OCI-LY3 (cell line): ENCODE results near the gene ERVV-1.

Experiments
- H2AFZ ChIP-seq: fragments of 200-600, 300-600 bp; shearing (Covaris generic); 2 replicates; pipeline ENCODE4 v1.6.0; 2014; ENCODE audit warnings: antibody characterized with exemption, low read depth, low read length
- H3K27ac ChIP-seq: fragments of 200-600, 300-600 bp; sonication (generic); 2 replicates; pipeline ENCODE4 v1.5.1; 2014; ENCODE audit warnings: mild to moderate bottlenecking, low read length, moderate library complexity, mixed read lengths
- H3K27me3 ChIP-seq: fragments of 200-600, 300-600 bp; sonication (generic); 2 replicates; pipeline ENCODE4 v1.6.1; 2014; ENCODE audit warnings: low read depth, low read length, mixed read lengths
- H3K36me3 ChIP-seq: fragments of 200-600, 300-600 bp; sonication (generic); replicated peaks from 2 replicates; pipeline ENCODE3; 2014; ENCODE audit warnings: low read depth, low read length, mixed read lengths
- H3K4me1 ChIP-seq: fragments of 300-600, 200-600 bp; sonication (generic); 2 replicates; pipeline ENCODE4 v1.6.1; 2014; ENCODE audit warnings: low read length, mixed read lengths
- H3K4me2 ChIP-seq: fragments of 200-600, 300-600 bp; sonication (generic); 2 replicates; pipeline ENCODE4 v1.6.1; 2014; ENCODE audit warnings: low read length, mixed read lengths
- H3K4me3 ChIP-seq: fragments of 300-600, 200-600 bp; sonication (generic); 2 replicates; pipeline ENCODE4 v1.5.1; 2014; ENCODE audit warnings: antibody characterized with exemption, mild to moderate bottlenecking, low read length, moderate library complexity
- H3K79me2 ChIP-seq: fragments of 300-600, 200-600 bp; shearing (Covaris generic); 2 replicates; pipeline ENCODE4 v1.6.1; 2014; ENCODE audit warnings: mild to moderate bottlenecking, low read length, mixed read lengths
- H3K9ac ChIP-seq: fragments of 300-600, 200-600 bp; shearing (Covaris generic); 2 replicates; pipeline ENCODE4 v1.6.0; 2014; ENCODE audit warnings: mild to moderate bottlenecking, low read length, moderate library complexity
- H3K9me3 ChIP-seq: fragments of 200-600, 300-600 bp; shearing (Covaris generic); 2 replicates; pipeline ENCODE4 v1.6.1; 2014; ENCODE audit warnings: low read length, mixed read lengths; ENCODE audit not compliant: insufficient read depth
- H4K20me1 ChIP-seq: fragments of 200-600, 300-600 bp; sonication (generic); 2 replicates; pipeline ENCODE4 v1.6.1; 2016; ENCODE audit warnings: low read length, mixed read lengths; ENCODE audit not compliant: insufficient read depth
- EZH2phosphoT487 ChIP-seq: fragments of 200-600 bp; shearing (Covaris generic); IDR thresholded peaks from 2 replicates; pipeline ENCODE4 v1.6.1; 2018; ENCODE audit warnings: antibody characterized with exemption, mixed run types, low read depth
- TF ChIP-seq, protein P1 (sequence below): fragments of 200-600, 300-600 bp; sonication (generic); IDR thresholded peaks from 2 replicates; pipeline ENCODE4 v1.5.1; 2014; ENCODE audit warnings: antibody characterized with exemption, low read length, low read depth

ERVV-1 gene

DNA sequence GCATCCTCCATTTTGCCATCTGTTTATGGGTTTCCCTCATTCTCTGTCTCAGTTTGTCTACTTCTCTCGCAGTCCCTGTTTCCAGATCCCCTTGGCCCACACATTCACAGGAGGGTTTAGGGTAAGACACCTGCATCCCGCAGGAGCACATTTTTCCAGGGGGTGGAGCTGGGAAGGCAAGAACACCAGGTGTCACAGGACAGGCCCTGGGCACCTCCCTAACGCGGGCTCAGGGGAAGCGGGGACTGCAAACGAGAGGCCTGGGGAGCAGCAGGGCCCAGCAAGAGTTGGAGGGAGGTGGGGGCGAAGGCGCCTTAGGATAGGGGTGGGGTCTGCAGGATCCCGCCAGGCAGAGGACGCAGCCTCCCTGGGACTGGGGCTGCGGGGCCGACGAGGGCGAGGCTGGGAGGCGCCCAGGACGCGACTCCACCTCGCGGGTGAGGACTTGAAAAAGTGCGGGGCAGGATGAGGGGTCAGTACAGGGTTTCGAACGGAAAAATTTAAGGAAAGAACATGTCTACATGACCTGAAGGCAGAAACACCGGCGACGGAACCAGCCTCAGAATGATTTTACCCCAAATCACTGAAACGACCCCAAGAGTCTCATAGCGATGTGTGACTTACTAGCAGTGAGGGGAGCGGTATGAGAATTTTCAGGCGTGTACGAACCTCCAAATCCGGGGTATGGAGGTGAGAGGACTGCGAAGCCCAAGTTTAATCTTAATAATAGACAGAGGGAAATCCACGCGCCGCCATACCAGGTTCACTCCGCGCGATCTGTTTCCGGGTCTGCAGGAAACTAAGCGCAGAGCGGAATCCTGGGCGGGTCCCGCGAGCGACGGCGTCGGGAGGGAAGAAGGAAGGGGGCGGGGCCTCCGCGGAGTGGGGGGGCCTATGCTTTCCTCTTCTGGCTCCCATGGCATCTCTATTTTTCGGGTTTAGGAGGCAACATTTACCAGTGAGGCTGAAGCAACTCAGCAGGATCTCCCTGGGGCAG lies 23.7 kb downstream of the ERVV-1 start:
- no peak overlapping the region for H3K27ac ChIP-seq
- H2AFZ ChIP-seq = no peak overlapping the region
- H3K36me3 ChIP-seq = no peaks in the 10 kb centered on the region
- H3K4me3 ChIP-seq = no peak overlapping the region
- H3K79me2 ChIP-seq = no peaks in the 10 kb centered on the region
- no peak for TF ChIP-seq EZH2phosphoT487
- TF ChIP-seq, protein P1, sequence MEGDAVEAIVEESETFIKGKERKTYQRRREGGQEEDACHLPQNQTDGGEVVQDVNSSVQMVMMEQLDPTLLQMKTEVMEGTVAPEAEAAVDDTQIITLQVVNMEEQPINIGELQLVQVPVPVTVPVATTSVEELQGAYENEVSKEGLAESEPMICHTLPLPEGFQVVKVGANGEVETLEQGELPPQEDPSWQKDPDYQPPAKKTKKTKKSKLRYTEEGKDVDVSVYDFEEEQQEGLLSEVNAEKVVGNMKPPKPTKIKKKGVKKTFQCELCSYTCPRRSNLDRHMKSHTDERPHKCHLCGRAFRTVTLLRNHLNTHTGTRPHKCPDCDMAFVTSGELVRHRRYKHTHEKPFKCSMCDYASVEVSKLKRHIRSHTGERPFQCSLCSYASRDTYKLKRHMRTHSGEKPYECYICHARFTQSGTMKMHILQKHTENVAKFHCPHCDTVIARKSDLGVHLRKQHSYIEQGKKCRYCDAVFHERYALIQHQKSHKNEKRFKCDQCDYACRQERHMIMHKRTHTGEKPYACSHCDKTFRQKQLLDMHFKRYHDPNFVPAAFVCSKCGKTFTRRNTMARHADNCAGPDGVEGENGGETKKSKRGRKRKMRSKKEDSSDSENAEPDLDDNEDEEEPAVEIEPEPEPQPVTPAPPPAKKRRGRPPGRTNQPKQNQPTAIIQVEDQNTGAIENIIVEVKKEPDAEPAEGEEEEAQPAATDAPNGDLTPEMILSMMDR = no peak
- H3K9ac ChIP-seq = no peak overlapping the region
- no peaks in the 10 kb centered on the region for H4K20me1 ChIP-seq
- H3K4me2 ChIP-seq = no peak overlapping the region
- H3K27me3 ChIP-seq = no peaks in the 10 kb centered on the region
- peaks cover 23% of the 10 kb centered on the region for H3K4me1 ChIP-seq
- peaks cover 11% of the 10 kb centered on the region for H3K9me3 ChIP-seq

DNA sequence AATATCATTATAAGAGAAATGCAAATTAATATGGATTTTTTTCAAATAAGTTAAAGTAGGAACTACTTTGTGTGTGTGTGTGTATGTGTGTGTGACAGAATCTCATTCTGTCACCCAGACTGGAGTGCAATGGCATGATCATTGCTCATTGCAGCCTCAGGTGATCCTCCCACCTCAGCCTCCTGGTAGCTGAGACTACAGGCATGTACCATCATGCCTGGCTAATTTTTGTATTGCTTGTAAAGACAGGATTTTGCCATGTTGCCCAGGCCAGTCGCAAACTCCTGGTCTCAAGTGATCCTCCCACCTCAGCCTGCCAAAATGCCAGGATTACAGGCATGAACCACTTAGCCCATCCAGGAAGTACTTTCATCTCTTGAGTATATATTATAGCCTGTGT lies 27.6 kb downstream of the ERVV-1 start:
- H3K4me2 ChIP-seq = no peak overlapping the region
- no peaks in the 10 kb centered on the region for H3K79me2 ChIP-seq
- no peak overlapping the region for H3K4me3 ChIP-seq
- peaks cover 7% of the 10 kb centered on the region for H3K4me1 ChIP-seq
- H3K27me3 ChIP-seq = no peaks in the 10 kb centered on the region
- no peaks in the 10 kb centered on the region for H4K20me1 ChIP-seq
- no peak overlapping the region for H3K27ac ChIP-seq
- H3K9ac ChIP-seq = no peak overlapping the region
- no peaks in the 10 kb centered on the region for H3K36me3 ChIP-seq
- no peak overlapping the region for H2AFZ ChIP-seq
- peaks cover 13% of the 10 kb centered on the region for H3K9me3 ChIP-seq
- TF ChIP-seq EZH2phosphoT487 = no peak
- TF ChIP-seq, protein P1 = no peak

DNA sequence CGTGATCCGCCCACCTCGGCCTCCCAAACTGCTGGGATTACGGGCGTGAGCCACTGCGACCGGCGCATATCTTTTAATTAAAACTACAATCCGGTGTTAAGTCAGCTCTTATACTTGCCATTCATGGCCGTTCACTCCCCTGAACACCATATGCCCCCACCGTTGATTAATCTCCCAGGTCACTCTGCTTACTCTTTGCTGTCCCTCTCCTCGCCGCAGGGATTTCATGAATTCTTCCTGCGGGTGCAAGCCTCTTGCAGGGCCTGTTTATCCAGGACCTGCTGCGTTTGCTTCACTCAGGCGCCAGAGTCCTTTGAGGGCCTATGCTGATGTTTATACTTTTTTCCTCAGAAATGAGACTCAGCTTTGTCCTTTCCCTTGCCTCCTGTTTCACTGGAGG lies 31.8 kb downstream of the ERVV-1 start:
- H3K9me3 ChIP-seq = peaks cover 10% of the 10 kb centered on the region
- H3K79me2 ChIP-seq = no peaks in the 10 kb centered on the region
- TF ChIP-seq, protein P1 = no peak
- TF ChIP-seq EZH2phosphoT487 = no peak
- H3K27me3 ChIP-seq = no peaks in the 10 kb centered on the region
- H3K27ac ChIP-seq = no peak overlapping the region
- H3K36me3 ChIP-seq = no peaks in the 10 kb centered on the region
- no peak overlapping the region for H3K9ac ChIP-seq
- H2AFZ ChIP-seq = no peak overlapping the region
- no peaks in the 10 kb centered on the region for H4K20me1 ChIP-seq
- H3K4me2 ChIP-seq = no peak overlapping the region
- no peaks in the 10 kb centered on the region for H3K4me1 ChIP-seq
- H3K4me3 ChIP-seq = no peak overlapping the region

DNA sequence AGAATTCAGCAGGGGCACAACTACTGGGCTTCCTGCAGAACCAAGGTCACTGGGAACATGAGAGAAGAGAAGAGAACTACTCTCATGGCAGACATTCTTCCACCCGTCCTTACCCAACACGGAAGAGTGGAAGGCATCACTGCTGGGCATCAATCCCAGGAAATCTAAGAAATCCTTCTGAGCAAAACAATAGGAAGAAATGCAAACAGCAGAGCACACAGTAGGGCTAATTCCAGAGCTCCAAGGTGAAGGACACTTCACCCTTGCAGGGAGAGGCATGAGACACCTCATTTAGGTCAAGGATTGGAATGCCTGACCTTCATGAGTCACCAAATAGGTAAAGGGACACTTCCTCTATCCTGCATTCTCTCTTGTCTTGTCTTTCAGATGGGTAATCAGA lies 33.7 kb downstream of the ERVV-1 start:
- Histone ChIP-seq H3K4me3 (no peak overlapping the region), H3K79me2 (no peaks in the 10 kb centered on the region), H3K27ac (no peak overlapping the region), H3K36me3 (no peaks in the 10 kb centered on the region), H3K9me3 (peaks cover 10% of the 10 kb centered on the region), H3K27me3 (no peaks in the 10 kb centered on the region), H3K4me2 (no peak overlapping the region), H4K20me1 (no peaks in the 10 kb centered on the region), H2AFZ (no peak overlapping the region), H3K9ac (no peak overlapping the region), H3K4me1 (no peaks in the 10 kb centered on the region)
- no peak for TF ChIP-seq EZH2phosphoT487
- TF ChIP-seq, protein P1 = no peak
